Hematopoietic multipotent progenitor cell treated with erythropoietin and hydrocortisone succinate and interleukin-3 and kit ligand, for 17 days (in vitro differentiated cells): ENCODE results near the gene CLIC3.

Experiments used
- DNase-seq: peaks from one replicate; pipeline ENCODE4 v3.0.0-alpha.2; 2015; ENCODE audit warnings: low spot score

CLIC3 gene

DNA sequence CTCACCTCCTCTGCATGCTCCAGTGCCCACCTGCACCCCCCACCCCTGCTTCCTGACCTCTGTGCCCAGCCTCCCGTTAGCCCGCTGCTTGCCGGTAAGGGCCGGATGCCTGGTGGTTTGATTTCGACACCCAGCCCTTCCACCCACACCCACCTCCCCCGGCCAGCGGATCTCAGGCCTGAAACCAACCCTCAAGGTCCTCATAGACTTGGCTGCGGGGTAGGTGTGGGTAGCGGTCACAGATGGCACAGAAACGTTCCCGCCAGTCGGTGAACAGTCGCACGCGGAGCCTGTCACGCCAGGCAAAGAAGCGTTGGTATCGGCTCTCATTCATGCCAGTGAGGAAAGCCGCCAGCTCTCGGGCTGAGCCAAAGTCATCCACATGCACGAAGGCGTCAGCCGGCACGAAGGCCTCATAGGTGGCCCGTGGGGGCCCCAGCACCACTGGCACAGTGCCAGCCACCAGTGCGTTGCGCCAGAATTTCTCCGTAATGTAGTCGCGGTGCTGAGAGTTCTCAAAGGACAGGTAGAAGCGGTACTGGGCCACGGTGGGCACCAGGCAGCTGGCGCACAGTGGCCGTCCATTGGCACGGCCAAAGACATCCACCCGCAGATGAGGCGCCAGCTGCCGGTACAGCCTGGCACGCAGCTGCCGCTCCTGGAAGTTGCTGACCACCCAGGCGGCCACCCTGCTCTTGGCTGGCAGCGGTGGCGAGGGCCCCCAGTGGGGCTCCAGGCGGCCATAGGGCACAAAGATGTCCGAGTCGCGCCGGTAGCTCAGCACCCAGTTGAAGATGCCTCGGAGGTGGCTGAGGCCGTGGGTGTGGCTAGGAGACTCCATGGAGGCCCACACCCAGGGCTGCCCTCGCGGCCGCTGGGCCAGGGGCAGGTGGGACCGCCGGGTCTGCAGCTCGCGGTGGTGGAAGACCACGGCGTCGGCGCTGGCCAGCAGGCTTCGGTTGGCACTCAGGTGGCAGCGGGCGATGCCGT lies 34.5 kb upstream of the CLIC3 start:
- DNase-seq, result no peak

- DNase-seq, result no peak
Observed at GRCh38 chr9:137030006-137030405, 33.6 kb upstream of the CLIC3 start.

DNA sequence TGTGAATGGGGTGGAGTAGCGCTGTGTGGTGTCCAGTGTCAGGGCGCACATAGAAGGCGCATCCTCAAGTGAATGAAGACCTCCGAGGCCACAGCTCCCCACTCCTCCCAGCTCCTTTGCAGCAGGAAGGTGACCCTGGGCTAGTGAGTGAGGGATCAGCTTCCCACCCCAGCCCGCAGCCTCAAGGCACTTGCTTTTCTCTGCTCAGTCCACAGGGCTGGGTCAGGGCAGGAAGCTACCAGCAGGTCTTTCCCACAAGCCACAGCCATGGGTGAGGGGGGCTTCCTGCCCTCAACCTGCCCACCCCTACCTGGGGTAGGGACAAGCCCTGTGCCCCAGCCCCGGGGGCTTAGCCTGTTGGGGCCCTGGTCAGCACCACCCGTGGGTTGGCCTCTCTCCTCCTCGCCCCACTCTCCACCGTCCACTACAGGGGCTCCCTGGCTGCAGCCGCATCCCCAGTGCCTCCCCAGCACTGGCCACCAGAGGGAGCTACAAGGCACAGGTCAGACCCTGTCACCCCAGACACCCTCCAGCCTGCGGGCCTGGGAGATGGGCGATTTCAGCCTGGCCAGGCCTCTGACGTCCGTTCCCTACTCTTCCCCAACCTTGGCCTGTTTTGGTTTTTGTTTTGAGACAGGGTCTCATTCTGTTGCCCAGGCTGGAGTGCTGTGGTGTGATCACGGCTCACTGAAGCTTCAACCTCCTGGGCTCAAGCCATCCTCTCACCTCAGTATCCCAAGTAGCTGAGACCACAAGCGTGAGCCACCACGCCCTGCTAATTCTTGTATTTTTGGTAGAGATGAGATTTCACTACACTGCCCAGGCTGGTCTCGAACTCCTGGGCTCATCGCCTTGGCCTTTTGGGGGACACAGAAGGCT lies 32.9 kb upstream of the CLIC3 start:
- DNase-seq, result peak; percentile 71

GRCh38 chr9:137028263-137029057 lies 32.1 kb upstream of the CLIC3 start:
- DNase-seq, result peak; percentile 72

- no peak for DNase-seq
Observed at GRCh38 chr9:137027369-137028262, 31.2 kb upstream of the CLIC3 start, which contains the start of gene ABCA2. Gene ABCA2 (minus strand): TSS chr9:137028237. CDS start chr9:137028140, 97 bp downstream.

DNA sequence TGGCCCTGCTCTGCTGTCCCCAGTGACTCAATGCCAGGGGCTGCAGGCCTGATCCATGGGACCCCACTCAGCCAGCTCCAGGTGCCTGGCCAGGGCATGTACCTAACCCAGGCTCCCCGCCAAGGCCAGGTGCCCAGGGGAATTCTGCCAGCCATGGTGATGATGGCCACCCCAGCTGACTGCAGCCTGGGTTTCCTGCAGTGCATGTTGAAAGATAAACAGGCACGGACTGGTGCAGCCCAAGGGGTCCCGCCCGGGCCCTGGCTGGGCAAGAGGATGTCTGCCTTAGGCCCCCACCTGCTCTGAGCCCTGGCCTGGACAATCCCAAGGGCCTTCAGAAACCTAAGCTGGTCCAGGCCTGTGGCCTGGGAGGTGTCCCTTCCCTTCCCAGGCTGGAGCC lies 30.5 kb upstream of the CLIC3 start:
- no peak for DNase-seq

DNA sequence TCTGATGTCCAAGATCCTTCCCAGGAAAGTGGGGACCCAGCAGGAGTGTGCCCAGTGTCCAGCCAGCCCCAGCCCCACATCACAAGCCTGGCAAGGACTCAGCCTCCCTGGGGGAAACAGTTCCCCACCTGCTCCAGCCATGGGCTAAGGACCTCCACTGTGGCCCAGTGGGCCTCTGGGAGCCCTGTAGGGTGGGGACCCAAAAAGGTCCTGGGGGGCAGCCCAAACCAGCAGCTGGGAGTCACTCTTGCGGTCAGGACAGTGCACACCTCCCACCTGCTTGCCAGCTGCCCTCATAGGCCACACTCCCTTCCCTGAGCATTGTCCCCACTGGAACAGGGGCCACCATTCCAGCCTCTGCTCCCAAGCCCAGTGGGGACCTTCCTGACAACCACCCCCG lies 30.0 kb upstream of the CLIC3 start:
- DNase-seq, result no peak

GRCh38 chr9:137025517-137025966 lies 29.2 kb upstream of the CLIC3 start:
- no peak for DNase-seq

DNA sequence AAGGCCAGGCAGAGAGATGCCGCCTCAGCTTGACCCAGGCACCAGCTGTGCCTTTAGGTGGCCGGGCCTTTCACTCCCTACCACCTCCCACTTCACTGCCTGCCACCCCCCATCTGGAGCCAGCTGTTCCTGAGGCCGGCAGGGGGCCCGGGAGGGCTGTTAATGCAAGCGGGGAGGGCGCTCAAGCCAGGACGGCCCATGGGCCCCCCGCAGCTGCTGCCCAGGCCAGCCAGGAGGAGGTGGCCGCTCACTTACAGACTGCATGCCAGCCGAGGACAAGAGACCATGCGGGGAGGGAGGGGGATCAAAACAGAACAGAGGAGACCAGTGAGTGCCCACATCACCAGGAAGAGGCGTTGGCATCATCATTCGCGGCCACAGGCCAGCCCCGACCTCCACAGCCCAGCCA lies 27.2 kb upstream of the CLIC3 start:
- no peak for DNase-seq

- no peak for DNase-seq
Observed at GRCh38 chr9:137023157-137023556, 26.8 kb upstream of the CLIC3 start.

- DNase-seq, result no peak
Observed at GRCh38 chr9:137022662-137023008, 26.3 kb upstream of the CLIC3 start.

- peak; percentile 85 for DNase-seq
Observed at GRCh38 chr9:137021979-137022661, 25.8 kb upstream of the CLIC3 start.

- no peak for DNase-seq
Observed at GRCh38 chr9:137021568-137021978, 25.2 kb upstream of the CLIC3 start.

- DNase-seq, result no peak
Observed at GRCh38 chr9:137020771-137021567, 24.6 kb upstream of the CLIC3 start.

DNA sequence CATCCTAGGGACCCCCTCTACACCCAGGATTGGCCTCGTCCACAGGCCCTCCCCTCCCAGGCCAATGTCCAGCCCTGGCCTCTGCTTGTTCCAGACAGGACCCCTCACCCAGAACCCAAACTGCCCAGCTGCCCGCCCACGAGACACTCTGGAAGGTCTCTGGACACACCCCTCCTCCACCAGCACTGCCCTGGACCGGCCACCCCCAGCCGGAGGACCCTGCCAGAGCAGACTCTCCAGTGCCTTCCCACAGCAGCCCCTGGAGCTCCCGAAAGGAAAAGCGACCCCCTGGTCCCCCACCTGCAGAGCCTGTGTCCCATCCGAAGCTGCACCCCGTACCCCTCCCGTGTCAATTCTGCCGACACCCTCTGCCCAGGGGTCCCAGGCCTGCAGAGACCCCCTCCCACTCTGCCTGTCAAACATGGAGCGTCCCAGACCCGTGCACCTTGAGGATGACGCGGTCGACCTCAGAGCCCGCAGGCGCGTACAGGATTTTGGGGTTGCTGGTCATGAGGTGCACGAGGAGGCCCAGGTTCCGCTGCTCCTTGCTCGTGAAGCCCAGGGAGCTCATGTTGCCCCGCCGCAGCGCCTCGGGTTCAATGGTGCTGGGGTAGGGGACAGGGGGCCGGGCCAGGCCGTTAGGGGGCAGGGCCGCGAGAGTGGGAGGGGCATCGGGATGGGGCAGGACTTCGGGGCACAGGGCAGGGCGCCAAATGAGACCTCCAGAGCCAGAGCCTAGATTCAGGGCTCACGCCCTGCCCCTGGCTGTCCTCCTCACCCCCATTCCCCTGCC lies 23.7 kb upstream of the CLIC3 start:
- DNase-seq, result no peak

GRCh38 chr9:137018761-137019559 lies 22.6 kb upstream of the CLIC3 start:
- DNase-seq, result no peak

- DNase-seq, result no peak
Observed at GRCh38 chr9:137017791-137018497, 21.6 kb upstream of the CLIC3 start.
